Hematopoietic multipotent progenitor cell treated with erythropoietin and hydrocortisone succinate and interleukin-3 and kit ligand, for 15 days (in vitro differentiated cells): ENCODE measurements around the gene CERK.
"Not testable (repeated sequence)": the region's sequence is repeated elsewhere in the genome, so short reads cannot be mapped to it uniquely, and the experiment has no call there.

Source experiments
- DNase-seq: peaks from one replicate; pipeline ENCODE4 v3.0.0-alpha.2; 2015; ENCODE audit warnings: low spot score

Gene CERK, protein sequence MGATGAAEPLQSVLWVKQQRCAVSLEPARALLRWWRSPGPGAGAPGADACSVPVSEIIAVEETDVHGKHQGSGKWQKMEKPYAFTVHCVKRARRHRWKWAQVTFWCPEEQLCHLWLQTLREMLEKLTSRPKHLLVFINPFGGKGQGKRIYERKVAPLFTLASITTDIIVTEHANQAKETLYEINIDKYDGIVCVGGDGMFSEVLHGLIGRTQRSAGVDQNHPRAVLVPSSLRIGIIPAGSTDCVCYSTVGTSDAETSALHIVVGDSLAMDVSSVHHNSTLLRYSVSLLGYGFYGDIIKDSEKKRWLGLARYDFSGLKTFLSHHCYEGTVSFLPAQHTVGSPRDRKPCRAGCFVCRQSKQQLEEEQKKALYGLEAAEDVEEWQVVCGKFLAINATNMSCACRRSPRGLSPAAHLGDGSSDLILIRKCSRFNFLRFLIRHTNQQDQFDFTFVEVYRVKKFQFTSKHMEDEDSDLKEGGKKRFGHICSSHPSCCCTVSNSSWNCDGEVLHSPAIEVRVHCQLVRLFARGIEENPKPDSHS

GRCh38 chr22:46737976-46738646, at the start of gene CERK:
Gene CERK, minus strand, starts transcription at chr22:46738252. Its CDS starts 104 bp downstream, at chr22:46738148.
- no peak for DNase-seq

DNA sequence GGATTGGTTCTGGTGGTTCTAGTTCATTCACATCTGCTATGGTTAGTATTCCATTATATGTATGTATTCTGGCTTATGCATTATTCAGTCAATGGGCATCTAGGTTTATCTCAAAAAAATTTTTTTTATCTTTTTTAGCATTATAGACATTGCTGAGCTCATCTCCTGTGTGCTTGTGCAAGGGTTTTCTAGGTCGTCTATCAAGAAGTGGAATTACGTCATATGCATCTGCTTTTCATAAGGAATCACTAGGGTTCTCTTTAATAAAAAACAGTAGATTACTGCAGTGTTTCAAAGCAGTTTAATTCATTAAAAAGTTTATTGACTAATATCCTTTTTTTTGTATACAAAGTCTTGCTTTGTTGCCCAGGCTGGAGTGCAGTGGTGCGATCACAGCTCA, 45.7 kb upstream of the CERK start:
- no peak for DNase-seq

- not testable (repeated sequence) for DNase-seq
Observed at GRCh38 chr22:46782200-46782599, 44.1 kb upstream of the CERK start.

GRCh38 chr22:46781291-46781690, 43.2 kb upstream of the CERK start:
- DNase-seq, result no peak

DNA sequence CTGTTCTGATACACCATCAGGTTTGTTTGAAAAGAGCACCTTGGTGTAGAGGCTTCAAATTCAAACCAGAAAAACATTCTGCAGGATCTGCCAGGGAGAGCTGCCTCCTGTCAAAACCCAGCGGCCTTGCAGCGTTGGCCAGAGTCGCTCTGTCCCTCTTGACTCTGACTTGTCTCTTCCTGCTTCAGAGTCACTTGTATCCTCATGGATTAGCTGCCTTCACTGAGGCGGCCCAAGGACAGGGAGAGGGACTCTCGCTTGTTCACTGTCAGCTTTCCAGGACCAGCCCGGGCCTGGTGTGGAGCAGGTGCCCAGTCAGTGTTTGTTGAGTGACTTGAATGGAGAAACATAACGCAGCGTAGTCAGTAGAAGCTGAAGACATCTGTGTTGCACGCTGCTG, 42.4 kb upstream of the CERK start:
- no peak for DNase-seq

DNA sequence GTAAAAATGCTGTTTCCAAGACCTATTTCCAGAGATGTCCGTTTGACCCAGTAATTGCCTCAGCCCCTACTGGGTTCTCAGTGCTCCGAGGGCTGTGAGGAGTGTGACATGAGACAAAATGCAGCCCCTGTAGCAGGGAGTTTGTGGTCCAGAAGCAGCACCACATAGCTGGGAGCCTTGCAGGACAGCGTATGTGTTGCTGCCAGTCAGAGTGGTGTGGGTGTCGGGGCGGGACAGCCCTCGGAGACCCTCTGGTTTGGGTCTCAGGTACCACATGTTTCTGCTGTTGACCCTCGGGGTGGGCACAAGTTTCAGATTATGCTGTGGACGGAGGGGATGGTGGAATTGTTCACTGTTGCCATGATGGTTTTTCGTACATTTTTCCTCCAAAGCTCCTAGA, 41.6 kb upstream of the CERK start:
- DNase-seq, result no peak

- DNase-seq, result no peak
Observed at GRCh38 chr22:46779023-46779422, 41.0 kb upstream of the CERK start.

GRCh38 chr22:46777609-46777970, 39.5 kb upstream of the CERK start:
- DNase-seq, result no peak

DNA sequence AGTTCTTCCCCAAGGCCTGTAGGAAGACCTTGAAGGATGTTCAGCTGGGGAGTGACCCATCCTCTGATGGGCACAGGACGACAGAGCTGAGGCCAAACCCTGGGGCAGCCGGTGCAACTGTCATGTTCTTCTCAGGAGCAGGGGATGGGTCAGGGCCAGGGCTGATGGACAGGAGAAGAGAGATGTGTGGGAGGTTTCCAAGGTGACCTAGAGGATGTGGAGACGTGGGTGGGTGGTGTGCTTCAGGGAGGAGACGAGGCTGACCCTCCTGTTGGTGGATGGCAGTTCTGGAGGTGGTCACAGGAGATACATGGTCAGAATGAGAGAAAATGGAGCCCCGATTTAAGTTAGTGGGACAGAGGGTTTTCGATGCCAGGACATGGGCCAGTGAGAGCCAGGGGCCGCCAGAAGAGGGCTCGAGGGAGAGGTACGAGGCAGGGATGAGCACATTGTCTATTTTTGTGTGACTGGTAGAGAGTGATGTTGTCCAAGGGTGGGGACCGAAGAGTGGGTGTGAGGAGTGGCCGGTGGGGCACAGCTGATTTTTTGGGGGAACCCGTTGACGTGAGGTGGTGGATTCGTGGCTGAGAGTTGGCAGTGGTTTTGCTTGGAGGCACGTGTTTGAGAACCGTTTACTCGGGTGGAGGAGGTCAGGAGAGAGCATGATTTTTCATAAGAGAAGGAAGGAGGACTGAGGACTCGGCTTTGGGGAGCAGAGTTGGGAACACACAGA, 39.0 kb upstream of the CERK start:
- no peak for DNase-seq

DNA sequence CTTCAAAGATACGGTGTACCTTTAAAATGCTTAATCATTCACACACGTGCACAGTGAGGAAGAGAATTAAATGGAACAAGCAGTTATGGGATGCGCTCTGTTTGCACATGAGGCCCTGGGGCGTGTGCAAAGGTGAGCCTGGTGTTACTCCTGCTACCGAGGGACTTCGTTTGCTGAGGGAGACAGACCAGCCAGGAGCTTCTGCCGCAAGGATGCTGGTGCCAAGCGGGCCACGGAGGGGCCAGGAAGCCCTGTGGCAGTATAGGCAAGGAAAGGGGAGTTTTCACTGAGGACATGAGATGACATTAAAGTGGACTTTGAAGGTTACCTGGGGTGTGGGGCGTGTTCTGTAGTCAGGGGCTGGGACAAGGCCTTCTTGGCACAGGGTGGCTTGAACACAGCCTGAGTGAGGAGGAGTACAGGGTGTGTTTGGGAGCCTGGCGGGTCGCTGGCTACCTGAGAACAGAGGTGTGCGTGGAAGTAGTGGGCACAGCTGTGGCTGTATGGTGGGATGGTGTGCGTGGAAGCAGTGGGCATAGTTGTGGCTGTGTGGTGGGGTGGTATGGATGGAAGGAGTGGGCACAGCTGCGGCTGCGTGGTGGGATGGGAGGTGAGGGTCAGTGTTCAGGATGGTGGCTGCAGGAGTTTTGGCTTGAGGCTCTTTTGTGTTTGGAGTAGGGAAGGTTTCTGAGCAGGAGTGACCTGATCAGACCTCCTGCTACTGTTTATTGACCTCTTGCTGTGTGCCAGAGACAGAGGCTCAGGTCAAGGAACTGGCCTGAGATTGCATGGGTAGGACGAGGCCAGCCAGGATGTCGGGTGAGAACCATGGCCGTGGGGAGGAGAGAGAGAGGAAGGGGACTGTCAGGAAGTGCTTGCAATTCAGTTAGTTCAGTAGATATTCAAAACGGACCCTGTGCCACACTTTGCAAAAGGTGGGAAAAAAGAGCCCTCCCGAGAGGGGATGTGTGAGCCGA, 38.1 kb upstream of the CERK start:
- no peak for DNase-seq

- DNase-seq, result no peak
Observed at GRCh38 chr22:46774980-46775849, 37.2 kb upstream of the CERK start.

DNA sequence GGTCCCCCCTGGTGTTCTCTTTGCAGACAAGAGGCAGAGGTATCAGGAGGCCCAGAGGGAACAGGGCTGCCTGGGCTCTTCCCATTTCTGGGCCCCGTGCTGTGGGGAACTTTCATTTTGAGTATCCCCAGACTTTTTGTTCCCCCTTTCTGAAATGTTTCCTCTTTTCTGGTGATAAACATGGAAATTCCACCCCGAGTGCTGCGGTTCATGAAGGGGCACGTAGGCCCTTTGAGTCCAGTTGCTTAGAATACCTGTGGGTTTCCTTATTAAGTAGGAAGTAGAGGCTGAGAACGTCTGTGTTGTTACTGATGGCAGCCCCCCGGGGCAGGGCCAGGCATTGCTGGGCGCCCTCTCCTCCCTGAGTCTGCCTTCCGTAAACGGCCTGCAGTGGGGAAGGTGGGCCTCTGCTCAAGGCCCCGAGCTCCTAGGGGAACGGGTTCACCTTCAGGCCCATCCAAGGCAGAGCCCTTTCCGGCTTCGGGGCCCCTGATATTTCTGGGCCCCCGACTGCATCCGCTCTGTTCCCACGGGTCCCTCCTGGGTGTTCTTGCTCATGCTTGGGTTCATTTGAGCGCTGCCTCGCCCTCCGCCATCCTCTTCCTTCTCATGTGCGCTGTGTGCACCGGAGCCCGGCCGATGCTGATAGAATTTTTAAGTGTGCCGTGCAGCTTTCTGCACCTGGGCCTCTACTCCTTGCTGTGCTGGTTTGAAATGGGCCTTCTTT, 36.4 kb upstream of the CERK start:
- DNase-seq, result no peak

- no peak for DNase-seq
Observed at GRCh38 chr22:46773076-46773475, 35.0 kb upstream of the CERK start.

- DNase-seq, result no peak
Observed at GRCh38 chr22:46770726-46771125, 32.7 kb upstream of the CERK start.

GRCh38 chr22:46770151-46770641, 32.1 kb upstream of the CERK start:
- no peak for DNase-seq

GRCh38 chr22:46769706-46770105, 31.7 kb upstream of the CERK start:
- DNase-seq, result no peak

- no peak for DNase-seq
Observed at GRCh38 chr22:46769191-46769675, 31.2 kb upstream of the CERK start.

DNA sequence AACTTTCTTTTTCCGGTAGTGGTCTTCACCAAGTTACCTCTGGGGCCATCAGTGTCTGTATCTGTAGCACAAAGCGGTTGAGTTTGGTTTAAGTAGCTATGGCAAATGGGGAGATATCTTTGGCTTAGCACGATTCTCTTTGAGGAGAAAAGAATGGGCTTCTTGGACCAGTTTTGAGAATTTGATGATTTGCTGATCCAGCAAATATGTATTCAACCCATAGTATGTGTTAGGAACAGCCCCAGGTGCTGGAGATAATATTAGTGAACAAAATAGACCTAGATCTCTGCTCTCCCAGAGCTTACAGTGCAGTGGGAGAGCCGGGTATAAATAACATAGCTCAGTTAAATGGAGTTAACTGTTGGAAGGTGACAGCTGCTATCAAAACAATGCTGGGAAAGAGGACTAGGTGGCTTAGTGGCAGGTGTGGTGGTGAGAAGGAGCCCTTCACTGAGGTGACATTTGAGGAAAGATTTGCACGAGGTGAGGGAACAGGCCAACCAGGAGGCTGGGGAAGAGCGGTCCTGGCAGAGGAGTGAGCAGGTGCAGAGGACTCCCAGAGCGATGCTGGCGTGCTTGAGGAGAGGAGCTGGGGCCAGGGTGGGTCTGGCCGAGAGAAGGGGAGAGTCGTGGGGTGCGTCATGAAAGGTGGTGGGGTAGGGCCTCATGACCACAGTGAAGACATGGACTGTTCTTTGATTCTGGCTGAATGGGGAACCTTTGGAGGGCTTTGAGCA, 29.4 kb upstream of the CERK start:
- DNase-seq, result no peak

DNA sequence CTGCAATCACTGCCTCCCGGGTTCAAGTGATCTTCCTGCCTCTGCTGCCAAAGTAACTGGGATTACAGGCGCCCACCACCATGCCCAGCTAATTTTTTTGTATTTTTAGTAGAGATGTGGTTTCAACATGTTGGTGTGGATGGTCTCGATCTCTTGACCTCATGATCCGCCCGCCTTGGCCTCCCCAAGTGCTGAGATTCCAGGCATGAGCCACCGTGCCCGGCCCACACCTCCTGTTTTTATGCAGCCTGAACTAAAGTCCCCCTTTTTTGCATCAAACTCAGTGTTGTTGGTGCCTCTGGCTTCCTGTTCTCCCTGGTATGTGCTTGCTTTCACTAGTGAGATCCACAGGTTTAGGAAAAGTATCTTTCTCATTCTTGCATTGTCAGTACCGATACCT, 28.6 kb upstream of the CERK start:
- no peak for DNase-seq
